IMR-90 (cell line): Measurements from ENCODE around the gene GSTT2B. TPM values are rescaled to one million over a fixed set of nuclear protein-coding genes. Genes with fewer than 3 reads are reported as not detected.
"Not testable (repeated sequence)": the region's sequence is repeated elsewhere in the genome, so short reads cannot be mapped to it uniquely, and the experiment has no call there.

Experiments
- ATAC-seq: fragments of 200-7000 bp; cut with Tn5 transposase; 2 replicates; pipeline ENCODE4 v1.9.1; 2020; ENCODE audit warnings: low read depth, mild to moderate bottlenecking, moderate library complexity
- BruUV-seq: library from RNA; stranded (reverse); fragments of 400-500 nt; replicated peaks from 2 replicates; lab custom pipeline; 2021; lab: Mats Ljungman, UMichigan
- CTCF ChIA-PET: fragments of 300-600 bp; formaldehyde crosslinking; extraction: SDS; loops from one replicate; lab custom pipeline; 2021; ENCODE audit warnings: antibody characterized with exemption; lab: Yijun Ruan, JAX
- POLR2A ChIA-PET: fragments of 300-600 bp; sonication (Branson Sonifier 250); formaldehyde crosslinking; loops from one replicate; lab custom pipeline; 2022; ENCODE audit warnings: antibody characterized with exemption; ENCODE audit not compliant: unreplicated experiment; lab: Charles Lee
- DNase-seq: peaks from one replicate; pipeline ENCODE4 v3.0.0; 2013
- H2AFZ ChIP-seq: replicated peaks from 2 replicates; pipeline ENCODE3; 2013; ENCODE audit warnings: low read length, mild to moderate bottlenecking; ENCODE audit not compliant: poor library complexity
- H2AK5ac ChIP-seq: 2 replicates; pipeline ENCODE4 v1.6.1; 2013; ENCODE audit warnings: low read depth, low read length, inconsistent platforms
- H2AK9ac ChIP-seq: replicated peaks from 2 replicates; pipeline ENCODE3; 2013; ENCODE audit warnings: mild to moderate bottlenecking, low read depth, low read length, moderate library complexity; ENCODE audit not compliant: poor library complexity
- H2BK120ac ChIP-seq: 2 replicates; pipeline ENCODE4 v1.6.1; 2013; ENCODE audit warnings: low read depth, low read length, inconsistent platforms
- H2BK15ac ChIP-seq: 3 replicates; pipeline ENCODE4 v1.6.1; 2013; ENCODE audit warnings: low read depth, low read length, inconsistent platforms
- H2BK20ac ChIP-seq: 2 replicates; pipeline ENCODE4 v1.6.1; 2013; ENCODE audit warnings: low read depth, mild to moderate bottlenecking, inconsistent platforms, low read length, moderate library complexity
- H2BK5ac ChIP-seq: 2 replicates; pipeline ENCODE4 v1.6.1; 2013; ENCODE audit warnings: mild to moderate bottlenecking, low read depth, low read length, inconsistent platforms; ENCODE audit not compliant: poor library complexity, severe bottlenecking
- H3K14ac ChIP-seq: replicated peaks from 2 replicates; pipeline ENCODE4 v1.6.1; 2013; ENCODE audit warnings: low read depth, low read length, inconsistent platforms
- H3K18ac ChIP-seq: 2 replicates; pipeline ENCODE4 v1.6.1; 2013; ENCODE audit warnings: low read depth, low read length, control low read depth
- H3K23ac ChIP-seq: 2 replicates; pipeline ENCODE4 v1.6.1; 2013; ENCODE audit warnings: low read depth, low read length, inconsistent platforms
- H3K27ac ChIP-seq: 2 replicates; pipeline ENCODE4 v1.5.1; 2013; ENCODE audit warnings: mild to moderate bottlenecking, control low read depth, low read length; ENCODE audit not compliant: insufficient read depth
- H3K27me3 ChIP-seq: 2 replicates; pipeline ENCODE4 v1.6.1; 2013; ENCODE audit warnings: low read length; ENCODE audit not compliant: control insufficient read depth, insufficient read depth
- H3K36me3 ChIP-seq: 2 replicates; pipeline ENCODE4 v1.6.1; 2013; ENCODE audit warnings: low read length, mixed read lengths; ENCODE audit not compliant: control insufficient read depth, insufficient read depth
- H3K4ac ChIP-seq: 2 replicates; pipeline ENCODE4 v1.6.1; 2013; ENCODE audit warnings: low read depth, low read length, inconsistent platforms
- H3K4me1 ChIP-seq: 2 replicates; pipeline ENCODE4 v1.6.1; 2013; ENCODE audit warnings: low read length, mixed read lengths; ENCODE audit not compliant: control insufficient read depth, insufficient read depth
- H3K4me2 ChIP-seq: 2 replicates; pipeline ENCODE4 v1.6.1; 2013; ENCODE audit warnings: low read depth, mild to moderate bottlenecking, control low read depth, low read length, moderate library complexity
- H3K4me3 ChIP-seq: 2 replicates; pipeline ENCODE4 v1.5.1; 2013; ENCODE audit warnings: low read depth, mild to moderate bottlenecking, control low read depth, low read length, moderate library complexity; ENCODE audit not compliant: insufficient read depth
- H3K56ac ChIP-seq: 2 replicates; pipeline ENCODE4 v1.6.1; 2013; ENCODE audit warnings: low read length, inconsistent platforms; ENCODE audit not compliant: insufficient read depth; ENCODE audit errors: extremely low read depth
- H3K79me1 ChIP-seq, 2 experiments: 2 replicates each; pipeline ENCODE4 v1.6.1; 2013; ENCODE audit warnings: low read length in 2 of 2, inconsistent platforms in 1 of 2, low read depth in 1 of 2
- H3K9ac ChIP-seq: 2 replicates; pipeline ENCODE4 v1.6.1; 2013; ENCODE audit warnings: low read depth, low read length, control low read depth
- H3K9me1 ChIP-seq: 2 replicates; pipeline ENCODE4 v1.6.1; 2013; ENCODE audit warnings: low read length, inconsistent platforms; ENCODE audit not compliant: insufficient read depth
- H3K9me3 ChIP-seq: 2 replicates; pipeline ENCODE4 v1.6.1; 2013; ENCODE audit warnings: low read length; ENCODE audit not compliant: control insufficient read depth, insufficient read depth
- H4K20me1 ChIP-seq: 2 replicates; pipeline ENCODE4 v1.6.1; 2013; ENCODE audit warnings: low read length, inconsistent platforms; ENCODE audit not compliant: insufficient read depth
- H4K5ac ChIP-seq: 2 replicates; pipeline ENCODE4 v1.6.1; 2013; ENCODE audit warnings: mild to moderate bottlenecking, low read depth, low read length, control low read depth
- H4K8ac ChIP-seq, 2 experiments: 2 replicates each; pipeline ENCODE4 v1.6.1; 2013; ENCODE audit warnings: low read depth in 2 of 2, low read length in 2 of 2, control low read depth in 1 of 2, inconsistent platforms in 1 of 2
- H4K91ac ChIP-seq: 2 replicates; pipeline ENCODE4 v1.6.1; 2013; ENCODE audit warnings: low read depth, low read length, inconsistent platforms; ENCODE audit not compliant: insufficient read depth
- WGBS, 2 experiments: methylation state at CpG; one replicate each; pipeline versions ENCODE4 v1.1.5 to v1.1.7; 2013; ENCODE audit warnings: missing lambda C conversion rate in 2 of 2; ENCODE audit not compliant: insufficient read length in 1 of 2; ENCODE audit errors: extremely low coverage in 2 of 2; 5-methylcytosine and 5-hydroxymethylcytosine counted together
- dilution Hi-C: fragments of 300-500 bp; cut with HindIII; formaldehyde crosslinking; loops from one replicate; pipeline ENCODE4 v1.14.3; 2018; ENCODE audit warnings: low sequenced_read_pairs; ENCODE audit not compliant: unreplicated experiment
- in situ Hi-C: fragments of 300-500 bp; cut with MboI; formaldehyde crosslinking; loops from 3 replicates; pipeline ENCODE4 v1.14.3; 2019; ENCODE audit warnings: low sequenced_read_pairs, inconsistent platforms, mixed read lengths
- intact Hi-C: fragments of 100-400 bp; cut with micrococcal nuclease; formaldehyde crosslinking; loops from 2 replicates; pipeline ENCODE4 v1.10.0; 2022
- polyA plus RNA-seq, 3 experiments: library from polyadenylated mRNA; depleted of rRNA; stranded (reverse); fragments of >200 nt; gene quantifications; 2 replicates each; pipeline ENCODE4 v1.2.3, GENCODE V29; 2012; ENCODE audit warnings: low replicate concordance in 1 of 3
- total RNA-seq: library from RNA; depleted of rRNA; stranded (reverse); fragments of >200 nt; gene quantifications from 2 replicates; pipeline ENCODE4 v1.2.3, GENCODE V29; 2012

The GSTT2B gene
- total and polyA plus RNA-seq, 2 of the 4 experiments (the other 2 are of a cell fraction) = 15.1 to 77.0 TPM

DNA sequence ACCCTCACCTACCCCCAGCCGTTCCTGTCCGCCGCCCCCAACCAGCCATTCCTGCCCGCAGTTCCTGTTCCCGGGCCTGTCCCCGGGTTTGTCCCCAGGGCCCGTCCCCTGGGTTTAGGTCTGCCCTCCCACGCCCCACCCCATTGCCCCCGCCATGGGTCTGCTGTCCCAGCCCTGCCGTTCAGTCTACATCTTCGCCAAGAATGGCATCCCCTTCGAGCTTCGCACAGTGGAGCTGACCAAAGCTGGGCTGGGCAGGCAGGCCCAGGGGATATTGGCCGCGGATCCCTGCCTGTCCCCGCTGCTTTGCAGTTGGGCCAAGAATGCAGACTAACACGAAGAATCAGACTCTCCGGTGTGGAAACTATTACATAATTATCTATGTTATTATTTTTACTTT lies 11.2 kb downstream of the GSTT2B start:
- H3K27ac ChIP-seq, H3K4me1 ChIP-seq, H3K9me3 ChIP-seq, H3K9me1 ChIP-seq, H3K4ac ChIP-seq, H3K56ac ChIP-seq, H2AK5ac ChIP-seq, H2BK20ac ChIP-seq, POLR2A ChIA-PET, in situ Hi-C loops, CTCF ChIA-PET, H2AK9ac ChIP-seq, H3K23ac ChIP-seq, H3K27me3 ChIP-seq, BruUV-seq, ATAC-seq, H3K9ac ChIP-seq, H2BK120ac ChIP-seq, H3K36me3 ChIP-seq, H4K20me1 ChIP-seq, H3K4me3 ChIP-seq, DNase-seq, H3K79me1 ChIP-seq, H3K18ac ChIP-seq, H3K14ac ChIP-seq, dilution Hi-C loops, H2BK15ac ChIP-seq, H4K5ac ChIP-seq, H2BK5ac ChIP-seq, H2AFZ ChIP-seq, H3K4me2 ChIP-seq, H4K91ac ChIP-seq, H4K8ac ChIP-seq: not testable (repeated sequence)
- intact Hi-C loops = loop anchor here (10.0 kb wide), 3 partner anchors 85 to 405 kb away; partner anchors contain the start of gene MMP11
- 88% methylated on average over 5 of the region's 18 CpGs; no CpG with 5 or more reads in 1 of the 2 experiments for WGBS, 2 experiments

DNA sequence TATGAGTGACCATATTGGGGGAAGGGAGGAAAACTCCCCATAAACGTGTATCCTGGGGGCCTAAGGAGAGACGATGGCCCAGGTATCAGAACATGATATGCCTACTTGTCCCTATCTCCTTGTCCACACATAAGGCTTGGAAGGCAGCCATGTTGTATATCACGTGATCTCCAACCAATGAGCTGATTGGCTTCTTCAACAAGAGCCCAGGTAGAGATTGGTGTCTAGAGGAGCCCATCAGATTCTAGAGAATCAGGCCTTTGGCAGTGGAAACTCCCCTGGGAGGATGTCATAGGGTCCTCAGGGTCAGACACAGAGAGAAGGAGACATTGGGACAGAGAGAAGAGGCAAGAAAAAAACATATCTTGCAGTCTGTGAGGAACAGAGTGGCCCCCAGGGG lies 13.6 kb downstream of the GSTT2B start:
- no CpG with 5 or more reads among the region's 3 CpGs for whole genome bisulfite sequencing, 2 experiments
- H3K79me1 ChIP-seq, intact Hi-C loops: not testable (repeated sequence)

More for the DNA sequence above, 13.6 kb downstream of the GSTT2B start:
- H4K5ac ChIP-seq, H3K36me3 ChIP-seq, H3K4ac ChIP-seq, H3K9ac ChIP-seq, H3K4me2 ChIP-seq, H3K4me3 ChIP-seq, H2AFZ ChIP-seq, DNase-seq, BruUV-seq, CTCF ChIA-PET, ATAC-seq, H4K20me1 ChIP-seq, in situ Hi-C loops, dilution Hi-C loops, H3K27ac ChIP-seq, H3K56ac ChIP-seq, H2BK20ac ChIP-seq, H2BK15ac ChIP-seq, H3K4me1 ChIP-seq, H2AK5ac ChIP-seq, H3K23ac ChIP-seq, H4K8ac ChIP-seq, POLR2A ChIA-PET, H3K18ac ChIP-seq, H3K9me3 ChIP-seq, H3K27me3 ChIP-seq, H2BK5ac ChIP-seq, H3K9me1 ChIP-seq, H4K91ac ChIP-seq, H2BK120ac ChIP-seq, H3K14ac ChIP-seq, H2AK9ac ChIP-seq: not testable (repeated sequence)
